HL-60/S4 (cell line): ENCODE data around the gene DDX21.
"Not testable (repeated sequence)": the region's sequence is repeated elsewhere in the genome, so short reads cannot be mapped to it uniquely, and the experiment has no call there.

ENCODE experiments used
- in situ Hi-C: fragments of 300-500 bp; cut with MboI; formaldehyde crosslinking; loops from 2 replicates; pipeline ENCODE4 v1.14.3; 2022; ENCODE audit warnings: low sequenced_read_pairs

Gene DDX21

GRCh38 chr10:68955832-68956532 lies at the start of gene DDX21:
Gene DDX21, plus strand, starts transcription at chr10:68956170. Its CDS starts 56 bp downstream, at chr10:68956226.
- in situ Hi-C loops = no loop called here

- in situ Hi-C loops = no loop called here
These were observed 31.4 kb upstream of the DDX21 start for GRCh38 chr10:68924593-68924992.

DNA sequence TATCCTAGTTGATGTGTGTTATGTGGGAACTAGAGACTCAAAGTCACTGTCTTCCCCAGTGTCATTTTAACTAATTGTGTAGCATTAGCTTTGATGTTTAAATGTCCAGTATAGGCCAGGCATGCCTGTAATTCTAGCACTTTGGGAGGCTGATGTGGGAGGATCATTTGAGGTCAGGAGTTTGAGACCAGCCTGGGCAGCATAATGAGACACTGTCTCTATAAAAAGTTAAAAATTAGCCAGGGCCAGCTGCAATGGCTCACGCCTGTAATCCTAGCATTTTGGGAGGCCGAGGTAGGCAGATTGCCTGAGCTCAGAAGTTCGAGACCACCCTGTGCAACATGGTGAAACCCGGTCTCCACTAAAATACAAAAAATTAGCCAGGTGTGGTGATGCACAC lies 30.5 kb upstream of the DDX21 start:
- in situ Hi-C loops = no loop called here

GRCh38 chr10:68929157-68929556 lies 26.8 kb upstream of the DDX21 start:
- in situ Hi-C loops = not testable (repeated sequence)

DNA sequence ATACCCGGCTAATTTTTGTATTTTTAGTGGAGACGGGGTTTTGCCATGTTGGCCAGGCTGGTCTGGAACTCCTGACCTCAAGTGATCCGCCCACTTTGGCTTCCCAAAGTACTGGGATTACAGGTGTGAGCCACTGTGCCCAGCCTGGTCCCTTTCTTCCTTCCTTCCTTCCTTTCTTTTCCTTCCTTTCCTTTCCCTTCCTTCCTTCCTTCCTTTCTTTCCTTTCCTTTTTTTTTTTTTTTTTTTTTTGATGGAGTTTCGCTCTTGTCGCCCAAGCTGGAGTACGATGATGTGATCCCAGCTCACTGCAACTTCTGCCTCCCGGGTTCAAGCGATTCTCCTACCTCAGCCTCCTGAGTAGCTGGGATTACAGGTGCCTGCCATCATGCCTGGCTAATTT lies 26.1 kb upstream of the DDX21 start:
- in situ Hi-C loops = not testable (repeated sequence)

GRCh38 chr10:68932860-68933259 lies 23.1 kb upstream of the DDX21 start:
- in situ Hi-C loops = not testable (repeated sequence)

- in situ Hi-C loops = no loop called here
These were observed 21.0 kb upstream of the DDX21 start for GRCh38 chr10:68934994-68935393.

- in situ Hi-C loops = no loop called here
These were observed 17.9 kb upstream of the DDX21 start for GRCh38 chr10:68938117-68938516.

DNA sequence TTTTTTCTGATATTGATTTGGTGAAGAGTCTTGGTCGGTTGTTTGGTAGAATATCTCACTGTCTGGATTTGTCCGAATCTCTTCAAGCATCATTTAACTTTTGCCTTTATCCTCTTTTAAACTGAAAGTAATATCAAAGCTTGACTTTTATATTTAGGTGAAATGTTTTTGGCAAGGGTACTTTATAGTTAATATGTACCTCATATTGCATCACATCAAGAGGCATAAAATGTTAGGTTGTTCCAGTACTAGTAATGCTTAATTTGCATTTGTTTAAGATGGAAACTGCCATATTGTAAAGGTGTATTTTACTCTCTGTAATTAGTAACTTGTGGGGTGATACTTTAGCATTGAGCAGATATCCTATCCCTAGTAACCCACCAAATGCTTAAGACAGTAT lies 17.1 kb upstream of the DDX21 start:
- in situ Hi-C loops = no loop called here

DNA sequence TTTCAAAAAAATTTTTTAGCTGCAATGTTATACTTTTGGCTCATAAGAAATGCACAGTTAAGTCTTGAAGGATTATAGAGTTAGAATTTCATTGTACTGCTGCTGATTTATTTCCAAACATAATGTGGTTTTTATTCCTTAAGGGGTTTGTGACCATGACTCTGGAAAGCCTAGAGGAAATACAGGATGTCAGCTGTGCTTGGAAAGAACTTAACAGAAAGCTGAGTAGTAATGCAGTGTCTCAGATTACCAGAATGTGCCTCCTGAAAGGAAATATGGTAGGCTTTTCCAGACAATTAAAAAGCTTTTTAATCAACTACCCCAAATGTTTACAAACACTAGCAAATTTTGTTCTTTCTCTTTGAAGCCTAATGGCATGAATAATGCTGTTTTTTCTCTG lies 15.1 kb upstream of the DDX21 start:
- in situ Hi-C loops = not testable (repeated sequence)

- in situ Hi-C loops = no loop called here
These were observed 5.4 kb upstream of the DDX21 start for GRCh38 chr10:68950598-68950997.

- in situ Hi-C loops = no loop called here
These were observed 1.1 kb upstream of the DDX21 start for GRCh38 chr10:68954904-68955303.

DNA sequence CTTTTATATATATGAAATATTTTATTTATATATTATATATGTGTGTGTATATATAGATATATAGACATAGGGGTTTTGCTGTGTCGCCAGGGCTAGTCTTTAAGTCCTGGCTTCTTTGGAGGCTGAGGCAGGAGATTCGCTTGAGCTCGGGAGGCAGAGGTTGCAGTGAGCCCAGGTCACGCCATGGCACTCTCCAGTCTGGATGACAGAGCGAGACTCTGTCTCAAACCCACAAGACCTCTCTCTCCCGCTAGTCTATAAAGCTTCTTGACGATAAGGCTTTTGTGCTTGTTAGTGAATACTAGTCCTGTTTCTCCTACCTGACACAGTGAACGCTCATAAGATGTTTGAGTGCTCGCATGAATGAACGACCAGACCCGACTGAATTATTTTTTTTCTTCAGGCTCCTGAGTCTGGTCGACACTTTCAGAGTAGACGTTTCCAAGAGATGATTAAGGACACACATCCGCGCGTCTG lies 577 bp upstream of the DDX21 start:
- in situ Hi-C loops = no loop called here

GRCh38 chr10:68957284-68957615 lies 1.3 kb downstream of the DDX21 start:
- in situ Hi-C loops = no loop called here

DNA sequence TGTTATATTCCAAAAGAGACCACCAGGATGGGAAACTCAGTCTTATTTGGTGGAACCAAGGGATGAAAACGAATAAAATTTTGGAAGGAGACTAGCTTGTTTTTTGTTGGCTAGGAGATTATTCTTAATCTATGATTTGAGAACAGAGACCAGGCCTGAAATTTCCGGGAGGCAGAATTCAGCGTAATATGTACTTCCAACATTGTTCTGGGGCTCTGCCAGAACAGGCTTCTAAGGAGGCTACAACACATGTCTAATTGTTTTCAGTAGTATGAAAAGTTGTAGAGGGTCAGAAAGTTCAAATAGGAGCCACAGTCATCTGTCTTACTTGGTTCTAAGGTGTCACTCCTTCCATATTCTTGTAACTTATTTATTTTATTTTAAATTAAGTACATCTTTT lies 1.7 kb downstream of the DDX21 start:
- in situ Hi-C loops = no loop called here

DNA sequence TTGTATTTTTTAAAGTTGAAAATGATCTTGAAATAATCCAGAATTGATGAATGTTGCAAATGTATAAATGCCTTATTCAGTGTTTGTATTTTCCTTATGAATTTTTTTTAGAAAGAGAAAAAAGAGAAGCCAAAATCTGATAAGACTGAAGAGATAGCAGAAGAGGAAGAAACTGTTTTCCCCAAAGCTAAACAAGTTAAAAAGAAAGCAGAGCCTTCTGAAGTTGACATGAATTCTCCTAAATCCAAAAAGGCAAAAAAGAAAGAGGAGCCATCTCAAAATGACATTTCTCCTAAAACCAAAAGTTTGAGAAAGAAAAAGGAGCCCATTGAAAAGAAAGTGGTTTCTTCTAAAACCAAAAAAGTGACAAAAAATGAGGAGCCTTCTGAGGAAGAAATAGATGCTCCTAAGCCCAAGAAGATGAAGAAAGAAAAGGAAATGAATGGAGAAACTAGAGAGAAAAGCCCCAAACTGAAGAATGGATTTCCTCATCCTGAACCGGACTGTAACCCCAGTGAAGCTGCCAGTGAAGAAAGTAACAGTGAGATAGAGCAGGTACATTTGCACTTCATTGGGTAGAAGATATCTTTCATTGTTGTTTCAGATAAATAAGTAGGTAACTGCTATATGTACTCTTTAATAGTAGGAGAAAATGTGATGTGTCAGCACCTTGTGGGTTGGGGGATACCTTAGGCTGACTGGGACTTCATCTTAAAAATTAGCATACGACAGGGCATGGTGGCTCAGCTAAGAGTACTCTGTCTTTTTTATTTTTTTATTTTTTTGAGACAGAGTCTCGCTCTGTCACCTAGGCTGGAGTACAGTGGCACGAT lies 3.9 kb downstream of the DDX21 start:
- in situ Hi-C loops = no loop called here

- in situ Hi-C loops = no loop called here
These were observed 7.2 kb downstream of the DDX21 start for GRCh38 chr10:68963151-68963550.

GRCh38 chr10:68973975-68974374 lies 18.0 kb downstream of the DDX21 start:
- in situ Hi-C loops = loop anchor here (10.0 kb wide), 1 partner anchor 219 kb away; no protein-coding TSS in a partner anchor

GRCh38 chr10:68975936-68976473 lies 20.0 kb downstream of the DDX21 start:
- in situ Hi-C loops = loop anchor here (10.0 kb wide), 1 partner anchor 221 kb away; no protein-coding TSS in a partner anchor

DNA sequence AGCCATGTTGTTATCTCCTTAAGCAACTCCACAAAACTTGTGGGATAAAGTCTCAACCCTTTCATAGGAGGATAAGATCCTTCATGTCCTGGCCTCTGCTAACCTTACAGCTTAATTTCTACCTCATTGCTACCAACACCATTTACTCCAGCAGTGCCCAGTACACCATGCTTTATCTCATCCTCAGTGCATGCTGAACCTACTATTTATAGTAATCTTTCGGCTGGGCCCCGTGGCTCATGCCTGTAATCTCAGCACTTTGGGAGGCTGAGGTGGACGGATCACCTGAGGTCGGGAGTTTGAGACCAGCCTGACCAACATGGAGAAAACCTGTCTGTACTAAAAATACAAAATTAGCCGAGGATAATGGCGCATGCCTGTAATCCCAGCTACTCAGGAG lies 23.8 kb downstream of the DDX21 start:
- in situ Hi-C loops = loop anchor here (10.0 kb wide), 1 partner anchor 225 kb away; no protein-coding TSS in a partner anchor

DNA sequence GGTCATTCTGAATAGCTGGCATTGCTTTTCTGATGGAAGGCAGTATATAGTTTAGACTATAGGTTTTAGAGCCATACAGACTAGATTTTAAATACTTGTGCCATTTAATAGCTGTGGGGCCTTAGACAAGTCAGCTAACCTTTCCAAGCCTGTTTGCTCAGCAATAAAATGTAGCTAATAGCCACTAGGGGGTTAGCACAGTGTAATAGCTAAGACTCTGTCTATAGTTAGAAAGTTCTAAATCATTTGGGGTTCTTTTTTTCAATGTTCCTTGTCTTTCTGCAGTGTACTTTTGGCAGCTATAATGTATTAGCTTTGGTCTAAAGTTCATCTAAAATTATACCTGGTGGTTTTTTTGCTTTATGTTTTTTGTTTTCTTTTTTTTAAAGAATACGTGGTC lies 25.1 kb downstream of the DDX21 start:
- in situ Hi-C loops = no loop called here

- in situ Hi-C loops = no loop called here
These were observed 26.4 kb downstream of the DDX21 start for GRCh38 chr10:68982389-68982788.
